ENCODE results near the gene STRN3. TPM values are rescaled to one million over a fixed set of nuclear protein-coding genes. Genes with fewer than 3 reads are reported as not detected.

STRN3 gene
- total and polyA plus RNA-seq, 2 of the 4 experiments (the other 2 are of a cell fraction) = 10.8 to 78.7 TPM

- dilution Hi-C loops (cut with HindIII; ENCODE audit: low sequenced_read_pairs, unreplicated experiment) = no loop called here
- in situ Hi-C loops (cut with MboI; ENCODE audit: low sequenced_read_pairs) = no loop called here
- Histone ChIP-seq H4K8ac (ENCODE audit: low read depth in 2 of 2, low read length in 2 of 2) (no peak overlapping the region), H3K18ac (ENCODE audit: low read depth, low read length) (no peak overlapping the region), H3K4ac (ENCODE audit: low read depth, low read length) (no peak overlapping the region), H2BK20ac (ENCODE audit: low read depth, low read length) (no peak overlapping the region), H2AFZ (replicated peaks; ENCODE audit: low read length, poor library complexity) (no peak overlapping the region), H2BK15ac (ENCODE audit: low read depth, low read length) (no peak overlapping the region), H3K23ac (ENCODE audit: low read depth, low read length) (peak overlapping the region; percentile 11; the same call in 1 of the 2 replicates), H3K79me1 (ENCODE audit: low read depth in 1 of 2, low read length in 2 of 2) (peaks cover 4 to 45% of the 10 kb centered on the region in 2 experiments), H3K4me3 (ENCODE audit: insufficient read depth, low read depth, low read length) (no peak overlapping the region), H4K20me1 (ENCODE audit: insufficient read depth, low read length) (peaks cover 62% of the 10 kb centered on the region), H2AK5ac (ENCODE audit: low read depth, low read length) (no peak overlapping the region), H4K5ac (ENCODE audit: low read depth, low read length) (no peak overlapping the region), H3K36me3 (ENCODE audit: control insufficient read depth, insufficient read depth, low read length) (peaks cover 9% of the 10 kb centered on the region), H3K4me2 (ENCODE audit: low read depth, low read length) (no peak overlapping the region), H3K9ac (ENCODE audit: low read depth, low read length) (no peak overlapping the region), H3K9me1 (ENCODE audit: insufficient read depth, low read length) (peaks cover 6% of the 10 kb centered on the region; the same call in 1 of the 2 replicates), H3K56ac (ENCODE audit: extremely low read depth, insufficient read depth, low read length) (no peak overlapping the region), H2BK5ac (ENCODE audit: low read depth, low read length, poor library complexity, severe bottlenecking) (no peak overlapping the region), H2AK9ac (replicated peaks; ENCODE audit: low read depth, low read length, poor library complexity) (no peak overlapping the region), H3K27me3 (ENCODE audit: control insufficient read depth, insufficient read depth, low read length) (no peaks in the 10 kb centered on the region), H3K4me1 (ENCODE audit: control insufficient read depth, insufficient read depth, low read length) (peaks cover 1% of the 10 kb centered on the region; the same call in 1 of the 2 replicates), H3K14ac (replicated peaks; ENCODE audit: low read depth, low read length) (no peak overlapping the region), H2BK120ac (ENCODE audit: low read depth, low read length) (no peak overlapping the region), H3K9me3 (ENCODE audit: control insufficient read depth, insufficient read depth, low read length) (no peaks in the 10 kb centered on the region), H3K27ac (ENCODE audit: insufficient read depth, low read length) (no peak overlapping the region), H4K91ac (ENCODE audit: insufficient read depth, low read depth, low read length) (no peak overlapping the region)
- ChIA-PET POLR2A (ENCODE audit: unreplicated experiment) (no interaction called here), CTCF (no interaction called here)
- DNase-seq (no peak), ATAC-seq (ENCODE audit: low read depth) (no peak)
- intact Hi-C loops (cut with micrococcal nuclease) = no loop called here
- BruUV-seq (replicated peaks) = no TSS peak
- no peak for TF ChIP-seq CTCF (conservative IDR thresholded peaks at IDR 0.05; ENCODE audit: low read depth, low read length)
- TF ChIP-seq POLR2A (IDR thresholded peaks at IDR 0.05; ENCODE audit: low read depth, low read length) = no peak
- TF ChIP-seq RAD21 (IDR thresholded peaks at IDR 0.05; ENCODE audit: low read length) = no peak
- TF ChIP-seq NFE2L2 (IDR thresholded peaks at IDR 0.05; ENCODE audit: low read depth, low read length) = no peak
- TF ChIP-seq USF2 (IDR thresholded peaks at IDR 0.05; ENCODE audit: low read depth, low read length) = no peak
- TF ChIP-seq FOS (IDR thresholded peaks at IDR 0.05; ENCODE audit: low read depth, low read length) = no peak
- no peak for TF ChIP-seq RCOR1 (IDR thresholded peaks at IDR 0.05; ENCODE audit: insufficient replicate concordance, low read length)
- TF ChIP-seq ELK1 (IDR thresholded peaks at IDR 0.05; ENCODE audit: borderline replicate concordance, low read depth, low read length) = no peak
- no peak for TF ChIP-seq MXI1 (IDR thresholded peaks at IDR 0.05; ENCODE audit: borderline replicate concordance, low read depth, low read length)
- no peak for TF ChIP-seq CEBPB (IDR thresholded peaks at IDR 0.05; ENCODE audit: low read depth, low read length)
- TF ChIP-seq MAZ (IDR thresholded peaks at IDR 0.05; ENCODE audit: borderline replicate concordance, low read depth, low read length) = no peak
- TF ChIP-seq BHLHE40 (IDR thresholded peaks at IDR 0.05; ENCODE audit: low read depth, low read length) = no peak
- no peak for TF ChIP-seq SMC3 (IDR thresholded peaks at IDR 0.05; ENCODE audit: low read depth, low read length)
- TF ChIP-seq RFX5 (IDR thresholded peaks at IDR 0.05; ENCODE audit: low read depth, low read length) = no peak
- no peak for TF ChIP-seq MAFK (IDR thresholded peaks at IDR 0.05; ENCODE audit: low read depth, low read length)
- TF ChIP-seq CHD1 (IDR thresholded peaks at IDR 0.05; ENCODE audit: low read depth, low read length) = no peak
- WGBS, 2 experiments (ENCODE audit: extremely low coverage in 2 of 2, insufficient read length in 1 of 2) = no CpG with 5 or more reads among the region's 4 CpGs
Observed at GRCh38 chr14:31021576-31021949, 4.6 kb downstream of the STRN3 start.

Measured in IMR-90 (cell line).